HL-60/S4 (cell line): Measurements from ENCODE around the gene RANBP9.

ENCODE experiments used
- in situ Hi-C: fragments of 300-500 bp; cut with MboI; formaldehyde crosslinking; loops from 2 replicates; pipeline ENCODE4 v1.14.3; 2022; ENCODE audit warnings: low sequenced_read_pairs

RANBP9 gene

GRCh38 chr6:13572951-13573654 is 138.5 kb downstream of the RANBP9 start:
- in situ Hi-C loops, result no loop called here

- in situ Hi-C loops, result no loop called here
Measured at GRCh38 chr6:13572240-13572639, 139.4 kb downstream of the RANBP9 start.
